IMR-90 (cell line): ENCODE results near the gene BCL2. TPM values are rescaled to one million over a fixed set of nuclear protein-coding genes. Genes with fewer than 3 reads are reported as not detected.
A peak's percentile ranks its signal among the peaks of the same experiment; 100 is the strongest.

Experiments used
- ATAC-seq: fragments of 200-7000 bp; cut with Tn5 transposase; 2 replicates; pipeline ENCODE4 v1.9.1; 2020; ENCODE audit warnings: low read depth, mild to moderate bottlenecking, moderate library complexity
- BruUV-seq: library from RNA; stranded (reverse); fragments of 400-500 nt; replicated peaks from 2 replicates; lab custom pipeline; 2021; lab: Mats Ljungman, UMichigan
- CTCF ChIA-PET: fragments of 300-600 bp; formaldehyde crosslinking; extraction: SDS; loops from one replicate; lab custom pipeline; 2021; ENCODE audit warnings: antibody characterized with exemption; lab: Yijun Ruan, JAX
- POLR2A ChIA-PET: fragments of 300-600 bp; sonication (Branson Sonifier 250); formaldehyde crosslinking; loops from one replicate; lab custom pipeline; 2022; ENCODE audit warnings: antibody characterized with exemption; ENCODE audit not compliant: unreplicated experiment; lab: Charles Lee
- DNase-seq: peaks from one replicate; pipeline ENCODE4 v3.0.0; 2013
- H2AFZ ChIP-seq: replicated peaks from 2 replicates; pipeline ENCODE3; 2013; ENCODE audit warnings: low read length, mild to moderate bottlenecking; ENCODE audit not compliant: poor library complexity
- H2AK5ac ChIP-seq: 2 replicates; pipeline ENCODE4 v1.6.1; 2013; ENCODE audit warnings: low read depth, low read length, inconsistent platforms
- H2AK9ac ChIP-seq: replicated peaks from 2 replicates; pipeline ENCODE3; 2013; ENCODE audit warnings: mild to moderate bottlenecking, low read depth, low read length, moderate library complexity; ENCODE audit not compliant: poor library complexity
- H2BK120ac ChIP-seq: 2 replicates; pipeline ENCODE4 v1.6.1; 2013; ENCODE audit warnings: low read depth, low read length, inconsistent platforms
- H2BK15ac ChIP-seq: 3 replicates; pipeline ENCODE4 v1.6.1; 2013; ENCODE audit warnings: low read depth, low read length, inconsistent platforms
- H2BK20ac ChIP-seq: 2 replicates; pipeline ENCODE4 v1.6.1; 2013; ENCODE audit warnings: low read depth, mild to moderate bottlenecking, inconsistent platforms, low read length, moderate library complexity
- H2BK5ac ChIP-seq: 2 replicates; pipeline ENCODE4 v1.6.1; 2013; ENCODE audit warnings: mild to moderate bottlenecking, low read depth, low read length, inconsistent platforms; ENCODE audit not compliant: poor library complexity, severe bottlenecking
- H3K14ac ChIP-seq: replicated peaks from 2 replicates; pipeline ENCODE4 v1.6.1; 2013; ENCODE audit warnings: low read depth, low read length, inconsistent platforms
- H3K18ac ChIP-seq: 2 replicates; pipeline ENCODE4 v1.6.1; 2013; ENCODE audit warnings: low read depth, low read length, control low read depth
- H3K23ac ChIP-seq: 2 replicates; pipeline ENCODE4 v1.6.1; 2013; ENCODE audit warnings: low read depth, low read length, inconsistent platforms
- H3K27ac ChIP-seq: 2 replicates; pipeline ENCODE4 v1.5.1; 2013; ENCODE audit warnings: mild to moderate bottlenecking, control low read depth, low read length; ENCODE audit not compliant: insufficient read depth
- H3K27me3 ChIP-seq: 2 replicates; pipeline ENCODE4 v1.6.1; 2013; ENCODE audit warnings: low read length; ENCODE audit not compliant: control insufficient read depth, insufficient read depth
- H3K36me3 ChIP-seq: 2 replicates; pipeline ENCODE4 v1.6.1; 2013; ENCODE audit warnings: low read length, mixed read lengths; ENCODE audit not compliant: control insufficient read depth, insufficient read depth
- H3K4ac ChIP-seq: 2 replicates; pipeline ENCODE4 v1.6.1; 2013; ENCODE audit warnings: low read depth, low read length, inconsistent platforms
- H3K4me1 ChIP-seq: 2 replicates; pipeline ENCODE4 v1.6.1; 2013; ENCODE audit warnings: low read length, mixed read lengths; ENCODE audit not compliant: control insufficient read depth, insufficient read depth
- H3K4me2 ChIP-seq: 2 replicates; pipeline ENCODE4 v1.6.1; 2013; ENCODE audit warnings: low read depth, mild to moderate bottlenecking, control low read depth, low read length, moderate library complexity
- H3K4me3 ChIP-seq: 2 replicates; pipeline ENCODE4 v1.5.1; 2013; ENCODE audit warnings: low read depth, mild to moderate bottlenecking, control low read depth, low read length, moderate library complexity; ENCODE audit not compliant: insufficient read depth
- H3K56ac ChIP-seq: 2 replicates; pipeline ENCODE4 v1.6.1; 2013; ENCODE audit warnings: low read length, inconsistent platforms; ENCODE audit not compliant: insufficient read depth; ENCODE audit errors: extremely low read depth
- H3K79me1 ChIP-seq, 2 experiments: 2 replicates each; pipeline ENCODE4 v1.6.1; 2013; ENCODE audit warnings: low read length in 2 of 2, inconsistent platforms in 1 of 2, low read depth in 1 of 2
- H3K9ac ChIP-seq: 2 replicates; pipeline ENCODE4 v1.6.1; 2013; ENCODE audit warnings: low read depth, low read length, control low read depth
- H3K9me1 ChIP-seq: 2 replicates; pipeline ENCODE4 v1.6.1; 2013; ENCODE audit warnings: low read length, inconsistent platforms; ENCODE audit not compliant: insufficient read depth
- H3K9me3 ChIP-seq: 2 replicates; pipeline ENCODE4 v1.6.1; 2013; ENCODE audit warnings: low read length; ENCODE audit not compliant: control insufficient read depth, insufficient read depth
- H4K20me1 ChIP-seq: 2 replicates; pipeline ENCODE4 v1.6.1; 2013; ENCODE audit warnings: low read length, inconsistent platforms; ENCODE audit not compliant: insufficient read depth
- H4K5ac ChIP-seq: 2 replicates; pipeline ENCODE4 v1.6.1; 2013; ENCODE audit warnings: mild to moderate bottlenecking, low read depth, low read length, control low read depth
- H4K8ac ChIP-seq, 2 experiments: 2 replicates each; pipeline ENCODE4 v1.6.1; 2013; ENCODE audit warnings: low read depth in 2 of 2, low read length in 2 of 2, control low read depth in 1 of 2, inconsistent platforms in 1 of 2
- H4K91ac ChIP-seq: 2 replicates; pipeline ENCODE4 v1.6.1; 2013; ENCODE audit warnings: low read depth, low read length, inconsistent platforms; ENCODE audit not compliant: insufficient read depth
- BHLHE40 ChIP-seq: fragments of 150-350 bp; IDR thresholded peaks from 2 replicates; pipeline ENCODE4 v1.6.1; 2016; ENCODE audit warnings: mild to moderate bottlenecking, low read depth, low read length
- CEBPB ChIP-seq: IDR thresholded peaks from 2 replicates; pipeline ENCODE4 v1.6.1; 2012; ENCODE audit warnings: low read depth, low read length, improper control_type of control experiment
- CHD1 ChIP-seq: IDR thresholded peaks from 2 replicates; pipeline ENCODE4 v1.6.1; 2012; ENCODE audit warnings: low read depth, low read length, improper control_type of control experiment
- CTCF ChIP-seq: conservative IDR thresholded peaks from 2 replicates; pipeline ENCODE4 v1.5.1; 2012; ENCODE audit warnings: mild to moderate bottlenecking, low read depth, low read length, improper control_type of control experiment
- ELK1 ChIP-seq: fragments of 150-350 bp; IDR thresholded peaks from 2 replicates; pipeline ENCODE4 v1.6.1; 2016; ENCODE audit warnings: low read depth, mild to moderate bottlenecking, low read length, moderate library complexity, borderline replicate concordance
- MAFK ChIP-seq: IDR thresholded peaks from 2 replicates; pipeline ENCODE4 v1.6.1; 2012; ENCODE audit warnings: low read depth, low read length, improper control_type of control experiment
- MAZ ChIP-seq: IDR thresholded peaks from 2 replicates; pipeline ENCODE4 v1.6.1; 2012; ENCODE audit warnings: low read depth, mild to moderate bottlenecking, low read length, improper control_type of control experiment, moderate library complexity, borderline replicate concordance
- MXI1 ChIP-seq: IDR thresholded peaks from 2 replicates; pipeline ENCODE4 v1.6.1; 2012; ENCODE audit warnings: low read depth, mild to moderate bottlenecking, low read length, moderate library complexity, borderline replicate concordance
- NFE2L2 ChIP-seq: fragments of 150-350 bp; IDR thresholded peaks from 2 replicates; pipeline ENCODE4 v1.6.1; 2016; ENCODE audit warnings: low read depth, mild to moderate bottlenecking, low read length
- POLR2A ChIP-seq: IDR thresholded peaks from 2 replicates; pipeline ENCODE4 v1.6.1; 2012; ENCODE audit warnings: mild to moderate bottlenecking, low read depth, low read length
- RAD21 ChIP-seq: IDR thresholded peaks from 2 replicates; pipeline ENCODE4 v1.6.1; 2012; ENCODE audit warnings: low read length, improper control_type of control experiment
- RCOR1 ChIP-seq: IDR thresholded peaks from 2 replicates; pipeline ENCODE4 v1.6.1; 2012; ENCODE audit warnings: mild to moderate bottlenecking, low read length, improper control_type of control experiment; ENCODE audit not compliant: insufficient replicate concordance
- SMC3 ChIP-seq: fragments of 150-350 bp; IDR thresholded peaks from 2 replicates; pipeline ENCODE4 v1.6.1; 2016; ENCODE audit warnings: low read depth, mild to moderate bottlenecking, antibody characterized with exemption, low read length, moderate library complexity
- USF2 ChIP-seq: fragments of 150-350 bp; IDR thresholded peaks from 2 replicates; pipeline ENCODE4 v1.6.1; 2017; ENCODE audit warnings: mild to moderate bottlenecking, antibody characterized with exemption, low read length, low read depth
- WGBS, 2 experiments: methylation state at CpG; one replicate each; pipeline versions ENCODE4 v1.1.5 to v1.1.7; 2013; ENCODE audit warnings: missing lambda C conversion rate in 2 of 2; ENCODE audit not compliant: insufficient read length in 1 of 2; ENCODE audit errors: extremely low coverage in 2 of 2; 5-methylcytosine and 5-hydroxymethylcytosine counted together
- dilution Hi-C: fragments of 300-500 bp; cut with HindIII; formaldehyde crosslinking; loops from one replicate; pipeline ENCODE4 v1.14.3; 2018; ENCODE audit warnings: low sequenced_read_pairs; ENCODE audit not compliant: unreplicated experiment
- in situ Hi-C: fragments of 300-500 bp; cut with MboI; formaldehyde crosslinking; loops from 3 replicates; pipeline ENCODE4 v1.14.3; 2019; ENCODE audit warnings: low sequenced_read_pairs, inconsistent platforms, mixed read lengths
- intact Hi-C: fragments of 100-400 bp; cut with micrococcal nuclease; formaldehyde crosslinking; loops from 2 replicates; pipeline ENCODE4 v1.10.0; 2022
- polyA plus RNA-seq, 3 experiments: library from polyadenylated mRNA; depleted of rRNA; stranded (reverse); fragments of >200 nt; gene quantifications; 2 replicates each; pipeline ENCODE4 v1.2.3, GENCODE V29; 2012; ENCODE audit warnings: low replicate concordance in 1 of 3
- total RNA-seq: library from RNA; depleted of rRNA; stranded (reverse); fragments of >200 nt; gene quantifications from 2 replicates; pipeline ENCODE4 v1.2.3, GENCODE V29; 2012

The BCL2 gene
- total and polyA plus RNA-seq, 2 of the 4 experiments (the other 2 are of a cell fraction), result 0.24 to 0.54 TPM

- peak overlapping the region; percentile 68 for H2AFZ ChIP-seq
- no peak overlapping the region for H3K27ac ChIP-seq
- ATAC-seq (peak; percentile 25; the same call in 1 of the 2 replicates), DNase-seq (peak; percentile 73)
- no peak overlapping the region for H2BK120ac ChIP-seq
- H2BK20ac ChIP-seq, result peak overlapping the region; percentile 2; the same call in 1 of the 2 replicates
- H3K14ac ChIP-seq, result peak overlapping the region; percentile 47
- intact Hi-C loops, result loop anchor here (1.0 to 10.0 kb wide), 7 partner anchors 71 to 798 kb away; partner anchors contain the start of gene ZCCHC2
- H4K20me1 ChIP-seq, result no peaks in the 10 kb centered on the region
- ChIA-PET CTCF (interaction anchor here (0.6 to 2.9 kb wide), 8 partner anchors 10 to 345 kb away, joined by 3 to 20 read pairs (median 4); no protein-coding TSS in a partner anchor), POLR2A (no interaction called here)
- no peak overlapping the region for H3K23ac ChIP-seq
- BruUV-seq, result no TSS peak
- no peak overlapping the region; the same call in 1 of the 2 replicates for H3K9ac ChIP-seq
- peaks cover 0 to 4% of the 10 kb centered on the region in 2 experiments; a peak in 1 of 4 replicates for H3K79me1 ChIP-seq
- no peak overlapping the region for H2BK5ac ChIP-seq
- dilution Hi-C loops, result no loop called here
- peaks cover 9% of the 10 kb centered on the region for H3K4me1 ChIP-seq
- no peak overlapping the region for H3K4me3 ChIP-seq
- peak overlapping the region; percentile 25; the same call in 1 of the 2 replicates for H3K4me2 ChIP-seq
- H2BK15ac ChIP-seq, result no peak overlapping the region
- H3K9me3 ChIP-seq, result no peaks in the 10 kb centered on the region
- peaks cover 9% of the 10 kb centered on the region for H3K27me3 ChIP-seq
- no peak overlapping the region for H2AK5ac ChIP-seq
- H3K4ac ChIP-seq, result no peak overlapping the region
- no peak overlapping the region for H4K91ac ChIP-seq
- no peaks in the 10 kb centered on the region for H3K36me3 ChIP-seq
- H3K9me1 ChIP-seq, result no peaks in the 10 kb centered on the region
- WGBS, 2 experiments, result no CpG with 5 or more reads among the region's 8 CpGs
- H3K18ac ChIP-seq, result no peak overlapping the region
- H4K8ac ChIP-seq, result peak overlapping the region in 1 of 2 experiments; percentile 48; a peak in 1 of 4 replicates
- H4K5ac ChIP-seq, result no peak overlapping the region
- in situ Hi-C loops, result loop anchor here (5.0 kb wide), 1 partner anchor 306 kb away; no protein-coding TSS in a partner anchor
- no peak overlapping the region for H3K56ac ChIP-seq
- H2AK9ac ChIP-seq, result no peak overlapping the region
- TF ChIP-seq ELK1 (no peak), BHLHE40 (no peak), RCOR1 (no peak), MXI1 (no peak), USF2 (no peak), NFE2L2 (no peak), MAFK (no peak), CEBPB (no peak), CHD1 (no peak), MAZ (0 out of 2 replicates have a peak, but pooled peaks have one; percentile 17), CTCF (peak; percentile 89), SMC3 (peak; percentile 96), RAD21 (peak; percentile 79), POLR2A (no peak)
Observed at GRCh38 chr18:63322908-63323634, 3.5 kb upstream of the BCL2 start.
